Mucosa of stomach (tissue), 1 donor: ENCODE data around the gene COA8.
A peak's percentile ranks its signal among the peaks of the same experiment; 100 is the strongest.

Experiments used
- H3K27me3 ChIP-seq: one replicate; pipeline ENCODE4 v1.7.0; 2013; ENCODE audit warnings: mild to moderate bottlenecking, low read length; ENCODE audit not compliant: control insufficient read depth, insufficient read depth
- H3K36me3 ChIP-seq: one replicate; pipeline ENCODE4 v1.7.0; 2013; ENCODE audit warnings: low read length; ENCODE audit not compliant: control insufficient read depth, insufficient read depth
- H3K4me1 ChIP-seq: one replicate; pipeline ENCODE4 v1.7.0; 2013; ENCODE audit warnings: mild to moderate bottlenecking, low read length; ENCODE audit not compliant: control insufficient read depth, insufficient read depth
- H3K4me3 ChIP-seq: one replicate; pipeline ENCODE4 v1.7.0; 2013; ENCODE audit warnings: low read length
- H3K9ac ChIP-seq: one replicate; pipeline ENCODE4 v1.7.0; 2013; ENCODE audit warnings: mild to moderate bottlenecking, low read length, moderate library complexity
- H3K9me3 ChIP-seq: one replicate; pipeline ENCODE4 v1.7.0; 2013; ENCODE audit warnings: mild to moderate bottlenecking, low read length, moderate library complexity; ENCODE audit not compliant: control insufficient read depth
- donor health status: Pancreatic carcinoma.

The COA8 gene

GRCh38 chr14:103535081-103535890 is 27.5 kb upstream of the COA8 start:
- Histone ChIP-seq H3K36me3 (no peaks in the 10 kb centered on the region), H3K9ac (no peak overlapping the region), H3K27me3 (peaks cover 16% of the 10 kb centered on the region), H3K4me3 (no peak overlapping the region), H3K9me3 (no peaks in the 10 kb centered on the region), H3K4me1 (peaks cover 27% of the 10 kb centered on the region)

- H3K4me1 ChIP-seq: peaks cover 33% of the 10 kb centered on the region
- no peaks in the 10 kb centered on the region for H3K36me3 ChIP-seq
- no peaks in the 10 kb centered on the region for H3K9me3 ChIP-seq
- H3K9ac ChIP-seq: no peak overlapping the region
- peaks cover 16% of the 10 kb centered on the region for H3K27me3 ChIP-seq
- H3K4me3 ChIP-seq: no peak overlapping the region
Observed at GRCh38 chr14:103535891-103536565, 26.7 kb upstream of the COA8 start.

- H3K27me3 ChIP-seq: peaks cover 16% of the 10 kb centered on the region
- no peak overlapping the region for H3K9ac ChIP-seq
- no peak overlapping the region for H3K4me3 ChIP-seq
- no peaks in the 10 kb centered on the region for H3K36me3 ChIP-seq
- H3K9me3 ChIP-seq: no peaks in the 10 kb centered on the region
- H3K4me1 ChIP-seq: peaks cover 39% of the 10 kb centered on the region
Observed at GRCh38 chr14:103536693-103537092, 26.1 kb upstream of the COA8 start.

- Histone ChIP-seq H3K9me3 (no peaks in the 10 kb centered on the region), H3K9ac (no peak overlapping the region), H3K36me3 (no peaks in the 10 kb centered on the region), H3K27me3 (peaks cover 16% of the 10 kb centered on the region), H3K4me3 (no peak overlapping the region), H3K4me1 (peaks cover 46% of the 10 kb centered on the region)
Observed at GRCh38 chr14:103537175-103537990, 25.4 kb upstream of the COA8 start.

- Histone ChIP-seq H3K4me3 (no peak overlapping the region), H3K9me3 (no peaks in the 10 kb centered on the region), H3K27me3 (peaks cover 20% of the 10 kb centered on the region), H3K36me3 (no peaks in the 10 kb centered on the region), H3K9ac (no peak overlapping the region), H3K4me1 (peaks cover 57% of the 10 kb centered on the region)
Observed at GRCh38 chr14:103538291-103539055, 24.3 kb upstream of the COA8 start.

GRCh38 chr14:103539056-103539825 is 23.5 kb upstream of the COA8 start:
- Histone ChIP-seq H3K27me3 (peaks cover 20% of the 10 kb centered on the region), H3K36me3 (no peaks in the 10 kb centered on the region), H3K4me1 (peaks cover 63% of the 10 kb centered on the region), H3K4me3 (no peak overlapping the region), H3K9ac (no peak overlapping the region), H3K9me3 (no peaks in the 10 kb centered on the region)

GRCh38 chr14:103540821-103541708 is 21.7 kb upstream of the COA8 start:
- Histone ChIP-seq H3K9ac (peak overlapping the region; percentile 47), H3K4me3 (no peak overlapping the region)

GRCh38 chr14:103541709-103542604 is 20.8 kb upstream of the COA8 start:
- Histone ChIP-seq H3K36me3 (no peaks in the 10 kb centered on the region), H3K4me1 (peaks cover 69% of the 10 kb centered on the region), H3K4me3 (no peak overlapping the region), H3K9me3 (no peaks in the 10 kb centered on the region), H3K9ac (peak overlapping the region; percentile 8), H3K27me3 (peaks cover 20% of the 10 kb centered on the region)

More at GRCh38 chr14:103540821-103541708, 21.7 kb upstream of the COA8 start:
- H3K27me3 ChIP-seq: peaks cover 20% of the 10 kb centered on the region
- no peaks in the 10 kb centered on the region for H3K9me3 ChIP-seq
- H3K4me1 ChIP-seq: peaks cover 63% of the 10 kb centered on the region
- H3K36me3 ChIP-seq: no peaks in the 10 kb centered on the region

GRCh38 chr14:103542605-103543088 is 20.1 kb upstream of the COA8 start:
- peak overlapping the region; percentile 31 for H3K9ac ChIP-seq
- H3K36me3 ChIP-seq: no peaks in the 10 kb centered on the region
- H3K4me1 ChIP-seq: peaks cover 68% of the 10 kb centered on the region
- H3K9me3 ChIP-seq: no peaks in the 10 kb centered on the region
- no peak overlapping the region for H3K4me3 ChIP-seq
- H3K27me3 ChIP-seq: peaks cover 20% of the 10 kb centered on the region
